ENCODE data around the gene B3GAT3.

Gene B3GAT3

DNA sequence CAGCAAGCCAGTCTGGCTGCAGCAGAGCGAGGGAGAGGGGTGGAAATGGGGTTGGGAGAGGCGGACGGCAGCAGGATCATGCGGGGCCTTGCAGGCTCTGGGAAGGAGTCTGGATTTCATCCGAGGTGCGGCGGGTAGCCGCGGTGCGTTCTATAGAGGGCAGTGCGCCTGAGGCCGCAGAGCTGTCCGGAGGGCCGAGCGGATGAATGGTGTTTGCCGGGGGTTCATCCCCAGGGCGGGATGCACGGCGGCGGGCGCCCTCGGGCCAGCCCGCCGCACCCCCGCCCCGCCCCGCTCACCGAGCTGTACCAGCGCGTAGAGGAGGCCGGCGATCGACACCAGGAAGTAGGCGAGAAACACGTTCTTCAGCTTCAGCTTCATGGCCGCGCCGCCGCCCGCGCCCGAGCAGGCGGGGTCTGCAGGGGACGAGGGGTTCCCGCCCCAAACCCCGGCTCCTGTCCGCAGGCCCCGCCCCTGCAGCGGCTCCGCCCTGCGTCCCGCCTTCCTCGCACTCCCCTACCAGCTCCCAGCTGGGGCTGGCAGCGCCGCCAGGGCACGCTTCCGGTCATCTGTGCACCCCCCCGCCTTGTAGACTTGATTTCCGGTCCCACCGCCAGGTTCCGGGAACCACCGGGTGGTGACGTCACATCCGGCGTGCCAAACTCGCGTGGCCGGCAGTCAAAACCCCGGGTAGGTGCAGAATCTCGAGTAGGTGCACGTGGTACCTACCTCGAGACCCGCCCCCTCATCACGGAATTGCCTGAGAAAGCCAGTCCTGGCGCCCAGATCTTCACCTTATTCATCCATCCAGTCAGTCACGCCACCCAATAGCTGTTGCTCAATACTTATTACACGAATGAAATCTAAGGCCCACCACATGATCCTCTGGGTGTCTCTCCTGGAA is at the start of gene B3GAT3:
Gene B3GAT3, minus strand, starts transcription at position 420 of the 904 bp plus-strand sequence. Its CDS starts 39 bp downstream, at position 381.
- TF ChIP-seq CTCF (IDR thresholded peaks at IDR 0.05; ENCODE audit: low read depth, low read length) = no peak

DNA sequence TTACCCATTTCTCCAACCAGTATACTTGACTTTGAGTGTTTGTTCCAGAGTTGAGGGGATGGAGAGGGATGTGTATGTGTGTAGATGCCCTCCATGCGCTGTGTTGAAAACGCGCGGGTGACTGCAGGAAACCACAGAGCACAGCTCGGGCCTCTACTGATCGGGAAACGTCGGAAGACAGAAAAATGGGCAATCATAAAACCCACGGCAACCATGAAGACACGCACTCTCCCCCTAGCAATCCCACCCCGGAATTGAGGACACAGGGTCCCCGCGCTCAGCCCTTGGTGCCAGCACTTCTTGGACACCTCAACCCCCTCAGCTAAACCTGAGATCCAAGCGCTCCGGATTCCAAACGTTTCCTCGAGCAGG is 49.4 kb upstream of the B3GAT3 start:
- DNase-seq (ENCODE audit: low read depth in 2 of 2) = no peak
- TF ChIP-seq CTCF (IDR thresholded peaks at IDR 0.05; ENCODE audit: low read depth, low read length) = no peak
- peak overlapping the region; percentile 76 to 83 for H3K4me3 ChIP-seq (replicated peaks in 1 of 2; ENCODE audit: low read depth in 2 of 2, low read length in 2 of 2)

More for the DNA sequence above, at the start of gene B3GAT3:
- DNase-seq (ENCODE audit: low read depth in 2 of 2) = peak; percentile 98 to 99
- peak within 1 kb of the TSS; percentile 62 to 79 for H3K4me3 ChIP-seq (replicated peaks in 1 of 2; ENCODE audit: low read depth in 2 of 2, low read length in 2 of 2)

DNA sequence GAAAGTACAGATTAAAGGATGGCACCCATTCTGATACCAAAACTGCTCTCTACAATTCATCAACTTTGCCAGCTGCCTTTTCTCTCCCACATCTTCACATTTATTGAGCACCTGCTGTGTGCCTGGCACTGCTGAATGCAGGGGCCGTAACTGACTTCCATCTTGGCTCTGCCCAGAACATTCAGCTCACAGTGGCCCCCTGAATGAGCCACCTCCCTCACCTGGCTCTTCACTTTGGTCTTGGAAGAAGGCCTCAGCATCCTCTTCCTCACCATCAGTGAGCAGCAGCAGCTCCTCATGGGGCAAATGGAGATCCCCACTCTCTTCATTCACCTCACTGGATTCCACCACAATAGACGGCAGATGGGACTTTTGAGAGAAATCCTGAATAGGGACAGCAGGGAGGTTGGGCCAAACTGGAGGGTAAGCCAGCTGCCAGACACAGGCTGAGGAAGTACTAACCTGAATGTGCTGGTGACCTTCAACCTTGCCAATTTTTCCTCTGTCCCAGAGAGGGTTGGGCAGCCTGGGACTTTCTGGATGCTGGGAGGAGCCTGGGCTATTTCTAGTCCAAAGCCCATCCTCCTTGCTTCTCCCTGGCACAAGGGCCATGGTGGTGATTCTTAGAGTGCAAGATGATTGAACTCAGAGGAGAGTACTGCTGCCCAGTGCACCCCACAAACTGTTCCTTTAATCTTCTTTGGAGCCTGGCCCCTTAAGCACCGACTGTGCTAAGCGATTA is 47.8 kb upstream of the B3GAT3 start:
- H3K4me3 ChIP-seq (replicated peaks in 1 of 2; ENCODE audit: low read depth in 2 of 2, low read length in 2 of 2) = no peak overlapping the region
- no peak for DNase-seq (ENCODE audit: low read depth in 2 of 2)
- TF ChIP-seq CTCF (IDR thresholded peaks at IDR 0.05; ENCODE audit: low read depth, low read length) = no peak

DNA sequence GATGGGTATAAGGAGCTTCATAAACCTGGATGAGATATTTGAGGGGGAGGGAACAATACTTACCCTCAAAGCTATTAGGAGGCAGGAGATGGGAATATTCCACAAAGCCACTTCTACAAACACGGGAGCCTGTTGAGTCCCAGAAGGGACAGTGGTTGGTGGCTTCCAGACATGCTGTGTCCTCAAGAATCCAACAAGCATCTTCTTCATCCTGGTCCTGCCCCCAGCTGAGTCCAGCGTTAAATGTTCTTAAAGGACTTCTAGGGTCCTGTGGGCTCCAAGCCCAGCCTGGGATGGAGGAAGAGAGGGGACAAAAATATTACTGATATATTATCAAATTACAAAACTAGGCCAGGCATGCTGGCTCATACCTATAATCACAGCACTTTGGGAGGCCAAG is 45.7 kb upstream of the B3GAT3 start:
- no peak for TF ChIP-seq CTCF (IDR thresholded peaks at IDR 0.05; ENCODE audit: low read depth, low read length)
- DNase-seq (ENCODE audit: low read depth in 2 of 2) = no peak
- no peak overlapping the region for H3K4me3 ChIP-seq (replicated peaks in 1 of 2; ENCODE audit: low read depth in 2 of 2, low read length in 2 of 2)

DNA sequence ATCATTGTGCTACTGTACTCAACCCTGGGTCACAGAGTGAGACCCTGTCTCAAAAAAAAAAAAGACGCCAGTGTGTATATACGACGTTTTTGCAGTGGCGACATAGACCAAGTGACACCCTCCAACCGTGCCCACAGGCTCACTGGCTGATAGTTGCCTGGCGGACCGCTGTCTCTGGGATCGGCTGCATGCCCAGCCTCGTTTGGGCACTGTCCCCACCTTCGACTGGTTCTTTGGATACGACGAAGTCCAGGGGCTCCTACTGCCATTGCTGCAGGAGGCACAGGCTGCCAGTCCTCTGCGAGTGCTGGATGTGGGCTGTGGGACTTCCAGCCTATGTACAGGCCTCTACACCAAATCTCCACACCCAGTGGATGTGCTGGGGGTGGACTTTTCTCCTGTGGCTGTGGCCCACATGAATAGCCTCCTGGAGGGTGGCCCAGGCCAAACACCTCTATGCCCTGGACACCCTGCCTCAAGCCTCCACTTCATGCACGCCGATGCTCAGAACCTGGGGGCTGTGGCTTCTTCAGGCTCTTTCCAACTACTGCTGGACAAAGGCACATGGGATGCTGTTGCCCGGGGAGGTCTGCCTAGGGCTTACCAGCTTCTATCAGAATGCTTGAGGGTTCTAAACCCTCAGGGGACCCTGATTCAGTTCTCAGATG is 44.6 kb upstream of the B3GAT3 start:
- no peak for TF ChIP-seq CTCF (IDR thresholded peaks at IDR 0.05; ENCODE audit: low read depth, low read length)
- peak overlapping the region; percentile 60 to 84 for H3K4me3 ChIP-seq (replicated peaks in 1 of 2; ENCODE audit: low read depth in 2 of 2, low read length in 2 of 2)

GRCh38 chr11:62665599-62666258 is 43.9 kb upstream of the B3GAT3 start:
- peak overlapping the region; percentile 60 to 84 for H3K4me3 ChIP-seq (replicated peaks in 1 of 2; ENCODE audit: low read depth in 2 of 2, low read length in 2 of 2)
- peak; percentile 66 to 75 for DNase-seq (ENCODE audit: low read depth in 2 of 2)
- no peak for TF ChIP-seq CTCF (IDR thresholded peaks at IDR 0.05; ENCODE audit: low read depth, low read length)

More for the DNA sequence above, 44.6 kb upstream of the B3GAT3 start:
- no peak for DNase-seq (ENCODE audit: low read depth in 2 of 2)
